Astrocyte (in vitro differentiated cells and primary cell): ENCODE data around the gene RAD51. TPM values are rescaled to one million over a fixed set of nuclear protein-coding genes. Genes with fewer than 3 reads are reported as not detected.
"Not testable (repeated sequence)": the region's sequence is repeated elsewhere in the genome, so short reads cannot be mapped to it uniquely, and the experiment has no call there.

Experiments used
- DNase-seq: peaks from one replicate; pipeline ENCODE4 v3.0.0-alpha.2; 2010; ENCODE audit warnings: low read depth
- FAIRE-seq: peaks from 2 replicates; lab custom pipeline; 2011; peaks lifted over from hg19 to GRCh38; lab: Jason Lieb, UNC
- H2AFZ ChIP-seq: 2 replicates; pipeline ENCODE4 v1.6.0; 2012; ENCODE audit warnings: low read depth, low read length, inconsistent platforms
- H3K27ac ChIP-seq: 2 replicates; pipeline ENCODE4 v1.5.1; 2011; ENCODE audit warnings: low read depth, low read length, inconsistent platforms
- H3K27me3 ChIP-seq: 2 replicates; pipeline ENCODE4 v1.6.0; 2011; ENCODE audit warnings: low read length, inconsistent platforms; ENCODE audit not compliant: insufficient read depth
- H3K36me3 ChIP-seq: 2 replicates; pipeline ENCODE4 v1.5.1; 2011; ENCODE audit warnings: low read length, inconsistent platforms; ENCODE audit not compliant: insufficient read depth
- H3K4me1 ChIP-seq: 2 replicates; pipeline ENCODE4 v1.5.1; 2011; ENCODE audit warnings: low read length, inconsistent platforms; ENCODE audit not compliant: insufficient read depth
- H3K4me2 ChIP-seq: 2 replicates; pipeline ENCODE4 v1.6.0; 2012; ENCODE audit warnings: low read length, inconsistent platforms
- H3K4me3 ChIP-seq: 2 replicates; pipeline ENCODE4 v1.5.1; 2011; ENCODE audit warnings: low read depth, mild to moderate bottlenecking, low read length, inconsistent platforms; ENCODE audit not compliant: insufficient read depth
- H3K79me2 ChIP-seq: 2 replicates; pipeline ENCODE4 v1.6.0; 2012; ENCODE audit warnings: mild to moderate bottlenecking, low read length, inconsistent platforms; ENCODE audit not compliant: insufficient read depth
- H3K9ac ChIP-seq: 2 replicates; pipeline ENCODE4 v1.6.0; 2012; ENCODE audit warnings: mild to moderate bottlenecking, low read length, inconsistent platforms
- H3K9me3 ChIP-seq: 2 replicates; pipeline ENCODE4 v1.5.1; 2012; ENCODE audit warnings: low read depth, mild to moderate bottlenecking, low read length, inconsistent platforms; ENCODE audit not compliant: insufficient read depth
- H4K20me1 ChIP-seq: 2 replicates; pipeline ENCODE4 v1.6.0; 2012; ENCODE audit warnings: low read length, inconsistent platforms; ENCODE audit not compliant: insufficient read depth
- H3K27ac Mint-ChIP-seq: one replicate; pipeline ENCODE4 v1.8.0; 2021; ENCODE audit warnings: mild to moderate bottlenecking, mixed read lengths; ENCODE audit not compliant: unreplicated experiment
- H3K27me3 Mint-ChIP-seq: one replicate; pipeline ENCODE4 v1.8.0; 2021; ENCODE audit warnings: low read depth, mixed read lengths; ENCODE audit not compliant: unreplicated experiment
- H3K36me3 Mint-ChIP-seq: one replicate; pipeline ENCODE4 v1.8.0; 2021; ENCODE audit warnings: low read depth, mixed read lengths; ENCODE audit not compliant: unreplicated experiment
- H3K4me1 Mint-ChIP-seq: one replicate; pipeline ENCODE4 v1.8.0; 2021; ENCODE audit warnings: low read depth, mixed read lengths; ENCODE audit not compliant: unreplicated experiment
- H3K4me3 Mint-ChIP-seq: one replicate; pipeline ENCODE4 v1.8.0; 2021; ENCODE audit warnings: mild to moderate bottlenecking, moderate library complexity, mixed read lengths; ENCODE audit not compliant: unreplicated experiment
- H3K9me3 Mint-ChIP-seq: one replicate; pipeline ENCODE4 v1.8.0; 2021; ENCODE audit warnings: mild to moderate bottlenecking, mixed read lengths; ENCODE audit not compliant: unreplicated experiment
- EZH2 ChIP-seq: IDR thresholded peaks from 2 replicates; pipeline ENCODE4 v1.6.1; 2012; ENCODE audit warnings: mild to moderate bottlenecking, low read length, inconsistent platforms; ENCODE audit not compliant: insufficient read depth
- total RNA-seq: library from RNA; stranded (reverse); gene quantifications from 2 replicates; pipeline ENCODE4 v1.2.1, GENCODE V29; 2021
- TF ChIP-seq, protein P1 (sequence below): IDR thresholded peaks from 2 replicates; pipeline ENCODE4 v1.5.1; 2011; ENCODE audit warnings: low read depth, mild to moderate bottlenecking, inconsistent platforms, low read length, moderate library complexity; ENCODE audit not compliant: insufficient read depth

RAD51 gene
- total RNA-seq, 1 donor from 2014 or later: 3.6 TPM

DNA sequence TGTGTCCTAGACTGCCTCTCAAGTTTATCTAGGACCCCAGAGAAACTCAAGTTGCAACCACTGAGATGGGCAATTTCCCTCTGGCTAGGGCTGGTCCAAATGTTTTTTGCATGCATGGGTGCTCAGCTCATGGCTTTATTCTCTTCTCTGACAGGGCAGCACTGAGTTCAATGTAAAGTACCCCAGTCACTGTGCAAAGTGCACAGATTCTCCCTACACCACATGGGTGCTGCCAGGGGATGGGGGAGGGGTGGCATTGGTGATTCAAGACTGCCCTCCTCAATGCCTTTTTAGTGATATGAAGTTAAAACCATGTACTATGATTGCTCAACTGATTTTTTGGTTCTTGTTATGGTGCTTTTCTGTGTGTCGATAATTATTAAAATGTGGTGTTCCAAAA, 14.8 kb upstream of the RAD51 start:
- Histone ChIP-seq H3K36me3 (no peaks in the 10 kb centered on the region), H3K79me2 (no peaks in the 10 kb centered on the region), H3K27ac (no peak overlapping the region), H3K9ac (no peak overlapping the region), H3K4me1 (no peaks in the 10 kb centered on the region), H3K4me3 (no peak overlapping the region), H4K20me1 (no peaks in the 10 kb centered on the region), H3K9me3 (no peaks in the 10 kb centered on the region), H2AFZ (no peak overlapping the region), H3K4me2 (no peak overlapping the region), H3K27me3 (no peaks in the 10 kb centered on the region)
- Mint-ChIP-seq H3K4me3 (no peak overlapping the region), H3K4me1 (no peaks in the 10 kb centered on the region), H3K36me3 (peaks cover 4% of the 10 kb centered on the region), H3K27ac (no peak overlapping the region), H3K9me3 (peaks cover 2% of the 10 kb centered on the region), H3K27me3 (no peaks in the 10 kb centered on the region)
- FAIRE-seq (no peak), DNase-seq (no peak)
- TF ChIP-seq EZH2: no peak
- TF ChIP-seq, protein P1, sequence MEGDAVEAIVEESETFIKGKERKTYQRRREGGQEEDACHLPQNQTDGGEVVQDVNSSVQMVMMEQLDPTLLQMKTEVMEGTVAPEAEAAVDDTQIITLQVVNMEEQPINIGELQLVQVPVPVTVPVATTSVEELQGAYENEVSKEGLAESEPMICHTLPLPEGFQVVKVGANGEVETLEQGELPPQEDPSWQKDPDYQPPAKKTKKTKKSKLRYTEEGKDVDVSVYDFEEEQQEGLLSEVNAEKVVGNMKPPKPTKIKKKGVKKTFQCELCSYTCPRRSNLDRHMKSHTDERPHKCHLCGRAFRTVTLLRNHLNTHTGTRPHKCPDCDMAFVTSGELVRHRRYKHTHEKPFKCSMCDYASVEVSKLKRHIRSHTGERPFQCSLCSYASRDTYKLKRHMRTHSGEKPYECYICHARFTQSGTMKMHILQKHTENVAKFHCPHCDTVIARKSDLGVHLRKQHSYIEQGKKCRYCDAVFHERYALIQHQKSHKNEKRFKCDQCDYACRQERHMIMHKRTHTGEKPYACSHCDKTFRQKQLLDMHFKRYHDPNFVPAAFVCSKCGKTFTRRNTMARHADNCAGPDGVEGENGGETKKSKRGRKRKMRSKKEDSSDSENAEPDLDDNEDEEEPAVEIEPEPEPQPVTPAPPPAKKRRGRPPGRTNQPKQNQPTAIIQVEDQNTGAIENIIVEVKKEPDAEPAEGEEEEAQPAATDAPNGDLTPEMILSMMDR: no peak

DNA sequence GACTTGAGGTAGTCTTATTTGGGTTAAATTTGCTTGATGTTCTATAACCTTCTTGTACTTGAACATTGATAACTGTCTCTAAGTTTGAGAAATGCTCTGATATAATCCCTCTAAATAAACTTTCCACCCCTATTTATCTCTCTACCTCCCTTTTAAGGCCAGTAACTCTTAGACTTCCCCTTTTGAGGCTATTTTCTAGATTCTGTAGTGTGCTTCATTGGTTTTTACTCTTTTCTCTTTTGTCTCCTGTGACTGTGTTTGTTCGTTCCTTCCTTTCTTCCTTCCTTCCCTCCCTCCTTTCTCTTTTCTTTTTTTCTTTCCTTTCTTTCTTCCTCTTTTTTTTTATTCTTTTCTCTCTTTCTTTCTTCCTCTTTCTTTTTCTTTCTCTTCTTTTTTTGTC, 14.0 kb upstream of the RAD51 start:
- not testable (repeated sequence) for FAIRE-seq, H3K36me3 ChIP-seq, H3K4me1 Mint-ChIP-seq, H3K27ac ChIP-seq, H3K27ac Mint-ChIP-seq, H3K9ac ChIP-seq, H3K9me3 ChIP-seq, H3K4me2 ChIP-seq, H3K4me3 ChIP-seq, H3K4me3 Mint-ChIP-seq, H3K9me3 Mint-ChIP-seq, DNase-seq, H2AFZ ChIP-seq, H3K36me3 Mint-ChIP-seq, H3K27me3 Mint-ChIP-seq, H3K79me2 ChIP-seq, H4K20me1 ChIP-seq, H3K4me1 ChIP-seq, H3K27me3 ChIP-seq

DNA sequence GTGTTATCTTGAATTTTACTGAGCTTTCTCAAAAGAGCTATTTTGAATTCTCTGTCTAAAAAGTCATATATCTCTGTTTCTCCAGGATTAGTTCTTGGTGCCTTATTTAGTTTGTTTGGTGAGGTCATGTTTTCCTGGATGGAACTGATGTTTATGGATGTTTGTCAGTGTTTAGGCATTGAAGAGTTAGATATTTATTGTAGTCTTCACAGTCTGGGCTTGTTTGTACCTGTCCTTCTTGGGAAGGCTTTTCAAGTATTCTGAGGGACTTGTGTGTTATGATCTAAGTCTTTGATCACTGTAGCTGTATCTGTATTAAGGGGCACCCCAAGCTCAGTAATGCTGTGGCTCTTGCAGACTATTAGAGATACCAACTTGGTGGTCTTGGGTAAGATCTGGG, 10.6 kb upstream of the RAD51 start:
- no peaks in the 10 kb centered on the region for H3K27me3 Mint-ChIP-seq
- no peak overlapping the region for H3K4me3 Mint-ChIP-seq
- Histone ChIP-seq H3K79me2 (no peaks in the 10 kb centered on the region), H3K9me3 (no peaks in the 10 kb centered on the region), H3K36me3 (no peaks in the 10 kb centered on the region), H2AFZ (no peak overlapping the region), H3K27me3 (no peaks in the 10 kb centered on the region), H3K27ac (no peak overlapping the region), H3K4me3 (no peak overlapping the region), H3K9ac (no peak overlapping the region), H3K4me2 (no peak overlapping the region), H3K4me1 (no peaks in the 10 kb centered on the region), H4K20me1 (no peaks in the 10 kb centered on the region)
- TF ChIP-seq EZH2: no peak
- TF ChIP-seq, protein P1: no peak
- FAIRE-seq: no peak
- H3K9me3 Mint-ChIP-seq: peaks cover 5% of the 10 kb centered on the region
- H3K4me1 Mint-ChIP-seq: no peaks in the 10 kb centered on the region
- peaks cover 7% of the 10 kb centered on the region for H3K36me3 Mint-ChIP-seq
- H3K27ac Mint-ChIP-seq: no peak overlapping the region
- no peak for DNase-seq
